Epithelial cell of proximal tubule (primary cell): ENCODE data around the gene BMS1. TPM values are rescaled to one million over a fixed set of nuclear protein-coding genes. Genes with fewer than 3 reads are reported as not detected.

Experiments
- DNase-seq: peaks from one replicate; pipeline ENCODE4 v3.0.0-alpha.2; 2011; ENCODE audit warnings: low read depth
- H3K4me3 ChIP-seq: 2 replicates; pipeline ENCODE4 v1.5.1; 2011; ENCODE audit warnings: low read depth, mild to moderate bottlenecking, low read length
- total RNA-seq: library from RNA; depleted of rRNA; stranded (reverse); fragments of >200 nt; gene quantifications from 2 replicates; pipeline ENCODE4 v1.2.3, GENCODE V29; 2015
- TF ChIP-seq, protein P1 (sequence below): conservative IDR thresholded peaks from 2 replicates; pipeline ENCODE4 v1.5.1; 2012; ENCODE audit warnings: low read depth, mild to moderate bottlenecking, low read length

Gene BMS1
- total RNA-seq, 1 donor from 2014 or later: 17.4 TPM

DNA sequence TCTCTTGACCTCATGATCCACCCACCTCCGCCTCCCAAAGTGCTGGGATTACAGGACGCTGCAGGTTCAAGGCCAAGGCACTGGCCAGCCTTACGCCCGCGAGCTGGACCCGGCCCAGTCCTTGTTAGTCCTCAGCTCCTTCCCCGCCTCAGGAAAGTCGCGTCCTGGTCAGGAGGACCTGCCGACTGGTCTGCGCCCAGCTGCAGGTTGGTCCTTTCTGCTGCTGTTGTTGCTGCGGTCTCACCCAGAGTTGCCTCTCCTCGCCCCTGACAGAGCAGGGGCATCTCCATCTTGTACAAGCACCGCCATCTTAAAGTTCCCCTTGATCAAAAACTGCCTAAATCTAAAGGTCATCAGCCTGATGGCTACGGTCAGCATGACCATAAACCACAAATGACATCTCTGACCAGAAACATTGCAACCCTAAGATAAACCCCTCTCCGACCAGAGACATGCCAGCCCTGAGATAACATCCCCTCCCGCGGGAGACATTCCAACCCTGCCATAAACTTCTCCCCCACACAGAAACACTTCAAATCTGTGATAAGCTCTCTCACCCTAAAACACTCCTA lies 13.9 kb upstream of the BMS1 start:
- DNase-seq: no peak
- no peak overlapping the region for H3K4me3 ChIP-seq
- TF ChIP-seq, protein P1, sequence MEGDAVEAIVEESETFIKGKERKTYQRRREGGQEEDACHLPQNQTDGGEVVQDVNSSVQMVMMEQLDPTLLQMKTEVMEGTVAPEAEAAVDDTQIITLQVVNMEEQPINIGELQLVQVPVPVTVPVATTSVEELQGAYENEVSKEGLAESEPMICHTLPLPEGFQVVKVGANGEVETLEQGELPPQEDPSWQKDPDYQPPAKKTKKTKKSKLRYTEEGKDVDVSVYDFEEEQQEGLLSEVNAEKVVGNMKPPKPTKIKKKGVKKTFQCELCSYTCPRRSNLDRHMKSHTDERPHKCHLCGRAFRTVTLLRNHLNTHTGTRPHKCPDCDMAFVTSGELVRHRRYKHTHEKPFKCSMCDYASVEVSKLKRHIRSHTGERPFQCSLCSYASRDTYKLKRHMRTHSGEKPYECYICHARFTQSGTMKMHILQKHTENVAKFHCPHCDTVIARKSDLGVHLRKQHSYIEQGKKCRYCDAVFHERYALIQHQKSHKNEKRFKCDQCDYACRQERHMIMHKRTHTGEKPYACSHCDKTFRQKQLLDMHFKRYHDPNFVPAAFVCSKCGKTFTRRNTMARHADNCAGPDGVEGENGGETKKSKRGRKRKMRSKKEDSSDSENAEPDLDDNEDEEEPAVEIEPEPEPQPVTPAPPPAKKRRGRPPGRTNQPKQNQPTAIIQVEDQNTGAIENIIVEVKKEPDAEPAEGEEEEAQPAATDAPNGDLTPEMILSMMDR: no peak

DNA sequence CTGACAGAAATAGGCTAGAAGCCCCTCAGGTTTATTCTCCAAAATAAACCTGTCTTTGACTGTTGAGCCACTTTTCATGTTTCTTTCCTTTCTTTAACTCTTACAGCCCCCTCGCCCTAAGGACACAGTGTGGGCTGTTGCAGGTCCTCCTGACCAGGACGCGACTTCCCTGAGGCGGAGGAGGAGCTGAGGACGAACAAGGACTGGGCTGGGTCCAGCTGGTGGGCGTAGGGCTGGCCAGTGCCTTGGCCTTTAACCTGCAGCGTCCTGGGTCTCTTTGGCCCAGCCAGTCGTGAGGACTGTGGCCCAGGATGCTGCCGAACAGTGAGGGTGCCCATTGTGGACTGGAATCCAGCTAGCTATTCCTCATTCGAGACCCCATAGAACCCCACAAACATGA lies 13.4 kb upstream of the BMS1 start:
- H3K4me3 ChIP-seq: no peak overlapping the region
- DNase-seq: no peak
- TF ChIP-seq, protein P1: no peak

DNA sequence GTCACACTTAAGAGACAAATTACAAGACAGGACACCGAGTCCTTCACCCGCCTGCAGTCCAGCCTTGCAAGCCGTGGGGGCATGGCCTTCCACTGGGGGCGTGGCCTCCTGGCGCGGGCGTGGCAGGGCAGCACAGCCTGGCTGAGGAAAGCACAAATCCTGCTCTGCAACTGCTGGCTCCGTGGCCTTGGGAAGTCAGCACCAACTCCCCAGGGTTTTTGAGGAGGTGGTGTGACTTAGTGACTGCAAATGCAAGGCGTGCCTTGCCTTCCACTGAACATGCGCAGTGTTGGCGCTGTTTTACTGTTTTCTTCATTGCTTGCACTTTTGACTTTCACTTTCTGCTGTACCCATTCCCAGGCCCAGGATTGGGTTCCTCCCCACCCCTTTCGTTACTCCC lies 12.9 kb upstream of the BMS1 start:
- TF ChIP-seq, protein P1: no peak
- no peak for DNase-seq
- H3K4me3 ChIP-seq: no peak overlapping the region

DNA sequence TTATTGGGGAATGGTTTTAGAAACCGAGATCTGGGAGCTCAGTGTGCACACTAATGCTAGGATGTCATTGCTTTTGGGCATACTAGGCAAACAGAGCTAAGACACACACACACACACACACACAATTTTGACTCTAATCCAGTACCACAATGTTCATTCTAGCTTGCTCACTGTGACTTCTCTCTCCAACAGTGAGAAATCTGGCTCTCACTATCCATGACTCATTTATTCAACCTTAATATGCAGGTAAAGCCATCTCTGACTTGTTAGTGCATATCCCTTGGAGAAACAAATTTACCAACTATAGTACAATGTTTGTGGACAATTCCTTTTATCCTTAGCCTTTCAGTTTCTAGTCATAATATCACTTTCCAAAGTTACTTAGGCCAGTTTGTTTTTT lies 5.9 kb upstream of the BMS1 start:
- TF ChIP-seq, protein P1: no peak
- DNase-seq: no peak
- no peak overlapping the region for H3K4me3 ChIP-seq

DNA sequence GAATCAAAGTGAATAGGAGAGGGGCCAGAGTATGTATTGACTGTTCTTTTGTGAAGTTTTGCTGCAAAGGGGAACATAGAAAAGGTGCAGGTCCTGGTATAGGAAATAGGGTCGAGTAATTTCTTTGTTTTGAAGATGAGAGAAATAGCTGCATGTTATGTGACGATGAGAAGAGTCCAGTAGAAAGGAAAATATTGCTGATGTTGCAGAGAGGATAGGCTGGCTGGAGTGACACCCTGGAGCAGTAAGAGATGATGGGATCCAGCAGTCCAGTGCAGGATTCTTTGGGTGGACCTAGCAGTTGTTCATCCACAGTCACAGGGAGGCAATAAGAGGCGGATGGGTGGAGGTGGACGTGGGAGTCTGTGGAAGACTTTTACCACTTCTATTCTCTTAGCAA lies 2.1 kb upstream of the BMS1 start:
- H3K4me3 ChIP-seq: no peak overlapping the region
- TF ChIP-seq, protein P1: no peak
- DNase-seq: no peak

DNA sequence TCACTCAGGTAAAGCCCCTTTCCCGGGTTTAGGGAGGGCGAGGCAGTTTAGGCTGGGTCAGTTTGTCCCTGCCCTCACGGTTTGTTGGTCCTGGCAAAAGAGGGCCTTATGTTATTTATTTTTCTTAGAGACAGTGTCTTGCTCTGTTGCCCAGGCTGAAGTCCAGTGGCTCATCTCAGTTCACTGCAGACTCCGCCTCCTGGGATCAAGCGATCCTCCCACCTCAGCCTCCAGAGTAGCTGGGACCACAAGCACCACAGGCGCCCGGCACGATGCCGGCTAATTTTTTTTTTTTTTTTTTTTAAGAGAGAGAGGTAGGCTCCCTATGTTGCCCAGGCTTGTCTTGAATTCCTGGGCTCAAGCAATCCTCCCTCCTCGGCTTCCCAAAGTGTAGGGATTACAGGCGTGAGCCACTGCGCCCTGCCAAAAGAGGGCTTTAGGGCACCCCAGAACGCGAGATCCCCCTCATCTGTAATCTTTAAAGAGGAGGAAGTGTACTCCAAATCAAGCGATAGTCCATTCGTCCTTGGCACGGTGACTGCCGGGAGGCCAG lies 626 bp upstream of the BMS1 start:
- TF ChIP-seq, protein P1: no peak
- H3K4me3 ChIP-seq: peak overlapping the region; percentile 74
- DNase-seq: no peak

DNA sequence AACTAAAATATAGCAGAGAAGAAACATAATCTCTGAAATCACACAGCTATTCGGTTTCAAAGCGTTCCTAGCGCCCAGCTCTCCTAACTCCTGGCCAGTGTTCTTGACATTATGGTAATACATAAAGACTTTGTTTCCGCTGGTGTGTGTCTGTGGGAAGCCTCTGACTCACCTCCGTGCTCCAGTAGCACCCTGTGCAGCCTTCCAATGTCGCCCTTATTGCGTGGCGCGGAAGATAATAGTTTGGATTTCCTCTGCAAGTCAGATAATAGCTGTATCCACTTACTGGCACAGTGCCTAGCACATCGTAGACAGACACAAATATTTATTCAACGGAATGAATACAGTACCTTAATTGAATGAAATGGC lies 570 bp downstream of the BMS1 start:
- peak overlapping the region; percentile 74 for H3K4me3 ChIP-seq
- TF ChIP-seq, protein P1: no peak
- peak; percentile 52 for DNase-seq
